Measurements from ENCODE around the gene PI4K2B. TPM values are rescaled to one million over a fixed set of nuclear protein-coding genes. Genes with fewer than 3 reads are reported as not detected.
A peak's percentile ranks its signal among the peaks of the same experiment; 100 is the strongest.

The PI4K2B gene
- total and polyA plus RNA-seq, 2 of the 13 experiments (the other 11 are each of a cell fraction or from before 2014, with no cell fraction given): 6.9 to 25.8 TPM

DNA sequence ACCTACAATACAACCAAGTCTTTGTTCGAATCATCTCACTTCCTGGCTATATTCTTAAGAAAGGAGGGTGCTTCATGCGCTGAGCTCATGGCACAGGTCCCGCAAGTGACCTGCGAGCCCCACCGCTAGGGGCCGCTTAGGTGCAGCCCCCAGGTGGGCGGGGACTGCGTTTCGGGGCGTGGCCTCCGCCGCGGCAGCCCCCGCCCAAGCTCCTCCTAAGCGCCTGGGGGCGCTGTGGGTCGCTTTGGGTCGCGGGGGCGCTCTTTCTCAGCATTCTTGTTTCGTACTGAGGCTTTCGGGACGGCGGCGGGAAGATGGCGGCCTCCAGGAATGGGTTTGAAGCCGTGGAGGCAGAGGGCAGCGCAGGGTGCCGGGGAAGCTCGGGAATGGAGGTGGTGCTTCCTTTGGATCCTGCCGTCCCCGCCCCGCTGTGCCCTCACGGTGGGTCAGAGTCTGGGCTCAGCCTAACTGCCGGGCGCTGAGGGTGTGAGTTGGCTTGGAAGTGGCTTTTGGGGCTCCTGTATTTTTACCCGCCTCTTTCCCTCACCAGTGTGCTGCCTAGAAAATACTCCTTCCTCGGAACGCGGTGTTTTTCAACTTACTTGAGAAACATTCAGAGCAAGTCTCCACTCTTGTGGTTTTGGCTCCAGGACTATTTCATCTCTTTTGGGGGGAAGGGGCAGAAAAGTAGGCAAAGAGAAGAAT, 78.8 kb downstream of the PI4K2B start, which contains the start of gene ZCCHC4 (continued):
- TF ChIP-seq RBM22 (optimal IDR thresholded peaks at IDR 0.05; ENCODE audit: low read length) (no peak), ADNP (CRISPR knock-in tag; IDR thresholded peaks at IDR 0.05) (peak; percentile 51; the same call in 1 of the 2 replicates), ZNF569 (CRISPR knock-in tag; IDR thresholded peaks at IDR 0.05; ENCODE audit: borderline replicate concordance) (no peak), ZNF644 (CRISPR knock-in tag; IDR thresholded peaks at IDR 0.05; ENCODE audit: low read depth) (peak; percentile 73), ZNF629 (CRISPR knock-in tag; conservative IDR thresholded peaks at IDR 0.05) (0 out of 2 replicates have a peak, but pooled peaks have one; percentile 36), ZBTB38 (CRISPR knock-in tag; IDR thresholded peaks at IDR 0.05) (peak; percentile 66; the same call in 1 of the 2 replicates), ZMYM3 (CRISPR knock-in tag; IDR thresholded peaks at IDR 0.05) (peak; percentile 59), MEIS2 (CRISPR knock-in tag; IDR thresholded peaks at IDR 0.05) (peak; percentile 72; the same call in 1 of the 2 replicates), ZNF143 (CRISPR knock-in tag; IDR thresholded peaks at IDR 0.05) (peak; percentile 82), KLF13 (CRISPR knock-in tag; IDR thresholded peaks at IDR 0.05) (peak; percentile 55; the same call in 1 of the 2 replicates), MTA3 (CRISPR knock-in tag; IDR thresholded peaks at IDR 0.05) (no peak), JARID2 (CRISPR knock-in tag; IDR thresholded peaks at IDR 0.05; ENCODE audit: insufficient replicate concordance) (no peak), ARID2 (CRISPR knock-in tag; IDR thresholded peaks at IDR 0.05; ENCODE audit: borderline replicate concordance) (no peak), FIP1L1 (IDR thresholded peaks at IDR 0.05; ENCODE audit: borderline replicate concordance, insufficient read depth, low read depth, low read length) (peak; percentile 87; the same call in 1 of the 2 replicates), ZNF724P (CRISPR knock-in tag; IDR thresholded peaks at IDR 0.05; ENCODE audit: borderline replicate concordance) (peak; percentile 94; the same call in 1 of the 2 replicates), ZNF496 (CRISPR knock-in tag; IDR thresholded peaks at IDR 0.05; ENCODE audit: insufficient replicate concordance) (no peak), ATF1 (CRISPR knock-in tag; IDR thresholded peaks at IDR 0.05) (peak; percentile 61; the same call in 1 of the 2 replicates), ZKSCAN8 (CRISPR knock-in tag; IDR thresholded peaks at IDR 0.05; ENCODE audit: borderline replicate concordance) (peak; percentile 83; the same call in 1 of the 2 replicates), ZNF44 (CRISPR knock-in tag; IDR thresholded peaks at IDR 0.05) (peak; percentile 83; the same call in 1 of the 2 replicates), ZSCAN30 (CRISPR knock-in tag; IDR thresholded peaks at IDR 0.05) (0 out of 2 replicates have a peak, but pooled peaks have one; percentile 27), SIX1 (CRISPR knock-in tag; IDR thresholded peaks at IDR 0.05; ENCODE audit: borderline replicate concordance) (0 out of 2 replicates have a peak, but pooled peaks have one; percentile 51), E2F5 (CRISPR knock-in tag; conservative IDR thresholded peaks at IDR 0.05) (peak; percentile 68; the same call in 1 of the 2 replicates), ZNF296 (CRISPR knock-in tag; conservative IDR thresholded peaks at IDR 0.05) (no peak)
- TF ChIP-seq, protein P1, sequence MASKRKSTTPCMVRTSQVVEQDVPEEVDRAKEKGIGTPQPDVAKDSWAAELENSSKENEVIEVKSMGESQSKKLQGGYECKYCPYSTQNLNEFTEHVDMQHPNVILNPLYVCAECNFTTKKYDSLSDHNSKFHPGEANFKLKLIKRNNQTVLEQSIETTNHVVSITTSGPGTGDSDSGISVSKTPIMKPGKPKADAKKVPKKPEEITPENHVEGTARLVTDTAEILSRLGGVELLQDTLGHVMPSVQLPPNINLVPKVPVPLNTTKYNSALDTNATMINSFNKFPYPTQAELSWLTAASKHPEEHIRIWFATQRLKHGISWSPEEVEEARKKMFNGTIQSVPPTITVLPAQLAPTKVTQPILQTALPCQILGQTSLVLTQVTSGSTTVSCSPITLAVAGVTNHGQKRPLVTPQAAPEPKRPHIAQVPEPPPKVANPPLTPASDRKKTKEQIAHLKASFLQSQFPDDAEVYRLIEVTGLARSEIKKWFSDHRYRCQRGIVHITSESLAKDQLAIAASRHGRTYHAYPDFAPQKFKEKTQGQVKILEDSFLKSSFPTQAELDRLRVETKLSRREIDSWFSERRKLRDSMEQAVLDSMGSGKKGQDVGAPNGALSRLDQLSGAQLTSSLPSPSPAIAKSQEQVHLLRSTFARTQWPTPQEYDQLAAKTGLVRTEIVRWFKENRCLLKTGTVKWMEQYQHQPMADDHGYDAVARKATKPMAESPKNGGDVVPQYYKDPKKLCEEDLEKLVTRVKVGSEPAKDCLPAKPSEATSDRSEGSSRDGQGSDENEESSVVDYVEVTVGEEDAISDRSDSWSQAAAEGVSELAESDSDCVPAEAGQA (IDR thresholded peaks at IDR 0.05; ENCODE audit: low read depth): peak; percentile 83
- TF ChIP-seq, protein P1 (CRISPR knock-in tag; IDR thresholded peaks at IDR 0.05; ENCODE audit: borderline replicate concordance): no peak

Data from HepG2 (cell line).